ENCODE measurements around the gene SERINC5.

Gene SERINC5

GRCh38 chr5:80234116-80234948, 21.5 kb downstream of the SERINC5 start (continued):
- TF ChIP-seq TSHZ2 (CRISPR knock-in tag; IDR thresholded peaks at IDR 0.05) (no peak), ZFP30 (CRISPR knock-in tag; IDR thresholded peaks at IDR 0.05) (no peak), ZC3H10 (CRISPR knock-in tag; IDR thresholded peaks at IDR 0.05) (no peak), BACH2 (CRISPR knock-in tag; IDR thresholded peaks at IDR 0.05; ENCODE audit: borderline replicate concordance) (no peak)

- no peak for ATAC-seq
- TF ChIP-seq TCF4 (CRISPR knock-in tag; IDR thresholded peaks at IDR 0.05; ENCODE audit: borderline replicate concordance), result no peak
- no peak for TF ChIP-seq ZNF8 (CRISPR knock-in tag; IDR thresholded peaks at IDR 0.05)
- no peak for TF ChIP-seq POU6F1 (CRISPR knock-in tag; IDR thresholded peaks at IDR 0.05; ENCODE audit: borderline replicate concordance, low read depth)
- TF ChIP-seq RARB (CRISPR knock-in tag; IDR thresholded peaks at IDR 0.05), result no peak
- TF ChIP-seq CREB5 (CRISPR knock-in tag; IDR thresholded peaks at IDR 0.05; ENCODE audit: low read depth), result no peak
- no peak for TF ChIP-seq TSHZ2 (CRISPR knock-in tag; IDR thresholded peaks at IDR 0.05)
- no peak for TF ChIP-seq TOX (CRISPR knock-in tag; IDR thresholded peaks at IDR 0.05; ENCODE audit: borderline replicate concordance)
- no peak for TF ChIP-seq CSDC2 (CRISPR knock-in tag; IDR thresholded peaks at IDR 0.05)
- no peak for TF ChIP-seq OSR1 (CRISPR knock-in tag; IDR thresholded peaks at IDR 0.05)
Observed at GRCh38 chr5:80231693-80232092, 24.2 kb downstream of the SERINC5 start.

- TF ChIP-seq TCF4 (CRISPR knock-in tag; IDR thresholded peaks at IDR 0.05; ENCODE audit: borderline replicate concordance), result no peak
- TF ChIP-seq ISL1 (CRISPR knock-in tag; IDR thresholded peaks at IDR 0.05), result 0 out of 2 replicates have a peak, but pooled peaks have one; percentile 5
- TF ChIP-seq ARNTL (CRISPR knock-in tag; IDR thresholded peaks at IDR 0.05; ENCODE audit: borderline replicate concordance, low read depth), result no peak
- no peak for TF ChIP-seq BACH2 (CRISPR knock-in tag; IDR thresholded peaks at IDR 0.05; ENCODE audit: borderline replicate concordance)
- no peak for TF ChIP-seq PATZ1 (CRISPR knock-in tag; IDR thresholded peaks at IDR 0.05; ENCODE audit: borderline replicate concordance)
- ATAC-seq, result no peak
Observed at GRCh38 chr5:80231243-80231642, 24.6 kb downstream of the SERINC5 start.

Measured in SK-N-SH treated with all-trans-retinoic acid at 6 μM for 48 hours (cell line).